ENCODE data around the gene RUNX1.

DNA sequence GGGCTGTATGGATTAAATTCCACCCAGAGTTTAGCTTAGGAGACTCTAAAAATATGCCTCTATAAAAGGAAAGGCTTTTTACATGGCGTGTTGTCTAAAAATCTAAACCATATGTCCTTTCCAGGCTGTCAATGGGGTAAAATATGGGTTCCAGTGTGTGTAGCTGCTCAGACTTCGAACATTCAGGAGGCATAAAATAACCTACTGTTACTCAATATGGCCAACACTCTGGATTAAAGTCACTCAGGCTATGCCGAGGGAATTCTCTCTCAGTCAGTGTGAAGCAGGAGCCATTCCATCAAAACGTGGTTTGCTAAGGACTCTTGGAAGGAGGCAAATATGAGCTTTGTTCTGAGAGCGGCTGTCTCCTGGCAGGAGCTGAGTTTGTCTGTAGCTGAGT is 135.3 kb downstream of the RUNX1 start:
- TF ChIP-seq ZNF33B (CRISPR knock-in tag; IDR thresholded peaks at IDR 0.05) (no peak), ZNF160 (CRISPR knock-in tag; IDR thresholded peaks at IDR 0.05) (no peak), ESRRA (CRISPR knock-in tag; IDR thresholded peaks at IDR 0.05; ENCODE audit: low read depth) (no peak), PITX1 (CRISPR knock-in tag; IDR thresholded peaks at IDR 0.05) (no peak), RFXAP (CRISPR knock-in tag; IDR thresholded peaks at IDR 0.05; ENCODE audit: borderline replicate concordance) (no peak), RAD21 (CRISPR knock-in tag; IDR thresholded peaks at IDR 0.05) (no peak), ZNF629 (CRISPR knock-in tag; conservative IDR thresholded peaks at IDR 0.05) (no peak)

All from HepG2 (cell line).